HUDEP-2 (cell line): Measurements from ENCODE around the gene RPL27.
A peak's percentile ranks its signal among the peaks of the same experiment; 100 is the strongest.

Experiments used
- DNase-seq, 76 experiments: peaks; one replicate each; lab custom pipeline; 2025; ENCODE audit not compliant: unreplicated experiment in 76 of 76; lab: John Stamatoyannopoulos, UW

Gene RPL27

DNA sequence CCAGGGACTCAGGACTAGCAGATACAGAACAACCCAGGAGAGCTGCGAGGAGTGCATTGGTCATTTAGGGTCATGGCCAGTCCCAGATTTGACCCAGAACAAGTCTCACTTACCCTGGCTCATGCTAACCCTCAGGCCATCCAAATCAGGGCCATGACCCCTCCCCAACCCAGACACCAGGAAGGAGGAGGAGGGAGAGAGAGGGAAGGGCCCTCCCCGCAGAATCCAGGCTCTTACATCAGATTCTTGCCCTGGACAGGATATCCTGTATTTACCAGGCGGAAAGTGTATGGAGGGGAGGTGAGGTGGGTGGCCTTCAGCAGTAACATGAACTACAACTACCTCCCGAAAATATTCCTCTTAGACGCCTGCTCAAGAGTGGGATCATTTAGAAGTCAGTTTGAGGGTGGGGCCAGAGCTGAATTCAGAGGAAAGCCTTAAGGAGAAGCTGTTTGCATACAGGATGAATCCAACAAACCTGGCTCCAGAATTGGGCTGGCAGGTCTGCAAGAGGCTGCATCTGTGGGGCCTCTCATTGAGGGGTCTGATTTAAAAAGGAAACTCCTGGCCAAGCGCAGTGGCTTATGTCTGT is 21.9 kb downstream of the RPL27 start:
- DNase-seq, result no peak

- peak in 75 of 76 experiments; percentile 15 to 97 (median 80) for DNase-seq
Measured at GRCh38 chr17:43020789-43021740, 22.8 kb downstream of the RPL27 start.

DNA sequence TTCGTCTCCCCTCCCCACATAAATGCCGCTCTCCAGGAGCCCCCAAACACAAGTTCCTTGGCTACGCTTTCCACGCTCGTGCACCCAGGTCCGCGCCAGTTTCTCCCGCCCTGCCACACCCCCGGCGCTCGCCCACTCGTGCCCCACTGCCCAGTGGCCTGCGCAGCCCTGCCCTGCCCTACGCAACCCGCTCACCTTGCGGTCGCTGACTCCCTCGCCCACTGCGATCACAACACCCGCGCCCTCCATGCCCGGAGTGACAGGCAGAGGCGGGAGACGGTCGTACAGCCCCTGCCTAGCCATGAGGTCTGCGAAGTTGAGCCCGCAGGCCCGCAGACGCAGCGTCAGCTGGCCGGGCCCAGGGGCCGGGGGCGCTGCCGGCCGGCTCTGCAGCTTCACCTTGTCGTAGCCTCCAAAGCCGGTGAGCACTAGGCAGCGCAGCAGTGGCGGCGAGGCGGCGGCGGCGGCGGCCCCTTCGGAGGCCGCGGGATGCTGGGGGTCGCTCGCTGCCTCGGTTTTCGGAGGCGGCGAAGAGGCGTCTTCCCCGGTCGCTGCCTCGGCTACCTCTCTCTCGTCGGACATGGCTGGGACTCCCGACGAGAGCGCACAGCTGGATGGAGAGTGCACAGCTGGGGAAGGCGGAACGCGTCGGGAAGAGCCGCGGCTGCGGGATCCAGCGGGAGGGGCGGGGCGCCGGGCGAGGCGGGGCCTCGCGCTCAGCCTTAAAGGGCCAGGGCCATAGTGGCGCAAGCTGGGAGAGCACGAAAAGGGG is 23.7 kb downstream of the RPL27 start, which contains the start of gene VAT1:
Gene VAT1 (minus strand): TSS at position 645 of the 772 bp plus-strand sequence. CDS start 63 bp downstream, at position 582.
- DNase-seq, result peak in 64 of 76 experiments; percentile 9 to 77 (median 52)

DNA sequence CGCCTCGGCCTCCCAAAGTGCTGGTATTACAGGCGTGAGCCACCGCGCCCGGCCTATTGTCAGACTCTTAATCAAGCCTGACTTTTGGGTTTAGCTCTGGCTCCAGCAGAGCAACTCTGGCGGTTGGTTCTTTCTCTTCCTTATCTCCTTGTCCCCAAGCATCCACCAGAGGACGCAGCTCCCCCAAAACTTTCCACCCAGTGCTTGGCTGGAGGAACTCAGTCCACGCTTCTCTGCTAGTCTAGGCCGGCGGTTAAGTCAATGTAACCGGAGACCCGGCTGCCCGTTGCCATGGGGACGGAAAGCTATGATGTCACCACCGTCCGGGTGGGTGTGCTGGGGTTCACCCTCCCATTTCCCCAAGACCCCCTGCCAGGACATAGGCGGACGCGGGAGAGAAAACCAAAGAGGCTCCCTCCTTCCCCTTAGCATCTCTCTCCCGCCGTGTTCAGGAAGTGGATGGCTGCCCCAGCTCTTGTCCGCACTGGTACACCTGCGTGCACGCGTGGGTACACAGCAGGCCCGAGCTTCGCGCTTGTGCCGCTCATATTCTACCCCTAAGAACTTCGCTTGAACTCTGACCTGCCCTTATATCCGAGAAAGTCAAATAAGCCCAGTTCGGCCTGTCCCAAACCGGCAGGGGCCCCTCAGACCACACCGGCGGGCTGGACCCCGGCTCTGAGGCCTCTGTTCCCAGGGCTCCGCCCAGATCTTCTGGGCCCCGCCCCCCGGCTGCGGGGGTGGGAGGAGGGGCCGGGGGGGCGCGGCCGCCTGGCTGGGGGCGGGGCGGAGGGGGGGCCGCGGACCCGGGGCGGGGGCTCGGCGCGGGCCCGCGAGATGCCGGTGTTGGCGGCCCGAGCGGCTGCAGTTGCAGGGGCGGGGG is 26.4 kb downstream of the RPL27 start, which contains the start of gene RND2:
Gene RND2 (plus strand): TSS at position 825 of the 883 bp plus-strand sequence. CDS start 117 bp downstream, outside the sequence.
- peak in 75 of 76 experiments; percentile 28 to 93 (median 77) for DNase-seq

DNA sequence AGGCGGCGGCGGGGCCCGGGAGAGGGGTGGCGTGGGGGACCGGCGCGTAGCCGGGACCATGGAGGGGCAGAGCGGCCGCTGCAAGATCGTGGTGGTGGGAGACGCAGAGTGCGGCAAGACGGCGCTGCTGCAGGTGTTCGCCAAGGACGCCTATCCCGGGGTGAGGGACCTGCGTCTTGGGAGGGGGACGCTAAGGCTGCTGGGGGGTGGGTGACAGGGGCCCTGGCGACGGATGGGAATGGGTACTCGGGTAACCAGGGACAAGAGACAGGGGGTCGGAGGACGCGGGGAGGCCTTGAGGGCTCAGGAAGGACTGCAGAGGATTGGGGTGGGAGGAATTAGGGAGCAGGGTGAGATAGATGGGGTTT is 27.1 kb downstream of the RPL27 start:
- no peak for DNase-seq

DNA sequence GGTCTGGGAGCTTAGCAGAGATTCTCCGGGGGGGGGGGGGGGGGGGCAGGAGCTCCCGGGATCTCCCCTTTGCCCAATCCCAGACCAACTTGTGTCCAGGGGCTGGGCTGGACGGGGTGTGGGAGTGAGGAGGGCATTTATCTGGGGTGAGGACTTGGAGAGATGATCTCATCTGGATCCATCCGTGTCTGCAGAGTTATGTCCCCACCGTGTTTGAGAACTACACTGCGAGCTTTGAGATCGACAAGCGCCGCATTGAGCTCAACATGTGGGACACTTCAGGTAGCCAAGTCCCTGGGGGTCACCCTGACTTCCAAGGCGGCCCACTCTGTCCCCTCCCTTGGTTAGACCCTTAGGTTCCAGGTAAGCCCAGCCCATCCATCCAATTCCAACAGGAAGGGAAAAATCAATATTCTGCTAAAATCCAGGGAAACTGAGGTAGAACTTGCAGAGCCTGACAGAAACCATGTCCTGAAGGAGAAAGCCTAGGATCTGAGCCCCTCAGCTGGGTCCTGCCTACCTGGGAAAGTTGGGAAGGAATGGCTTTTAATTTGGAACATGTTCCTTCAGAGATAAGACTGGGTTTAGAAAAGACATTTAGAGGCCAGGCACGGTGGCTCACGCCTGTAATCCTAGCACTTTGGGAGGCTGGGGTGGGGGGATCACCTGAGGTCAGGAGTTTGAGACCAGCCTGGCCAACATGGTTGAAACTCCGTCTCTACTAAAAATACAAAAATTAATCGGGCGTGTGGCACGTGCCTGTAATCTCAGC is 27.7 kb downstream of the RPL27 start:
- DNase-seq, result no peak

GRCh38 chr17:43026595-43026994 is 28.4 kb downstream of the RPL27 start:
- no peak for DNase-seq

DNA sequence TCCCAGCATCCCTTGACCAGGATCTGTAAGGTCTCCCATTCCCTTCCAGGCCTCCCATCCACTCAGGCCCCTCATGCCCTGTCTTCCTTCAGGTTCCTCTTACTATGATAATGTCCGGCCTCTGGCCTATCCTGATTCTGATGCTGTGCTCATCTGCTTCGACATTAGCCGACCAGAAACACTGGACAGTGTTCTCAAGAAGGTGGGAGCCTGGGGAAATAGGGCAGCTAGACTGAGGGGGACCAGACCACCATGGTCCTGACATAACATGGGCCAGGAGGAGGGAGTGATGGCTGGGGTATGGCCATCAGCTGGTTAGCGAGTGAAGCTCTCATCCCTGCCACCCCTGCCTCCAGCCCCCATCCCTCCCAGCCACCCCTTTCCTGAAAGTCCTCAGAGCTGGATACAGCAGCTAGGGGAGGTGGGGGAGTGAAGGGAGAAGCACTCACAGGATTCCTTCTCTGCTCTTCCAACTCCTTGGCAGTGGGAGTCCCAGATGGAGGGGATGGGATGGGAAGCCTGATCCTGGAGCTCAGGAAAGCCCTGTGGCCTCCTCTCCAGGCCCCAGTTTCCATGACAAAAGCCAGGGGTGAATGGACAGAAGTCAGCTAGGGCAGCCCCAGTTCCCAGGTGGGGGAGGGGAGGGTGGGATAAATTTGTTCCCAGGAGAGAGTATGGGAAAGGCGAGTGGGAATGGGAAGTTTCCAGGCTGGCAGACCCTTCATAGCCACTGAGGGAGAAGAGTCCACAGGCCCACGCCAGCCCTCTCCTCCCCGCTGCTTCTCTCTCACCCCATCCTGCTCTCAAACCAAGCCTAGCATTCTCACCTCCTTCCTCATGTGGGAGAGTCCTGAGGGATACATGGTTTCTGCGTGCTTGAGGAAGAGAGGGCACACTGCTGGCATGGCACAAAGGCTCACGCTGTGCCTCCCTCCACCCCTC is 29.1 kb downstream of the RPL27 start:
- DNase-seq, result no peak

DNA sequence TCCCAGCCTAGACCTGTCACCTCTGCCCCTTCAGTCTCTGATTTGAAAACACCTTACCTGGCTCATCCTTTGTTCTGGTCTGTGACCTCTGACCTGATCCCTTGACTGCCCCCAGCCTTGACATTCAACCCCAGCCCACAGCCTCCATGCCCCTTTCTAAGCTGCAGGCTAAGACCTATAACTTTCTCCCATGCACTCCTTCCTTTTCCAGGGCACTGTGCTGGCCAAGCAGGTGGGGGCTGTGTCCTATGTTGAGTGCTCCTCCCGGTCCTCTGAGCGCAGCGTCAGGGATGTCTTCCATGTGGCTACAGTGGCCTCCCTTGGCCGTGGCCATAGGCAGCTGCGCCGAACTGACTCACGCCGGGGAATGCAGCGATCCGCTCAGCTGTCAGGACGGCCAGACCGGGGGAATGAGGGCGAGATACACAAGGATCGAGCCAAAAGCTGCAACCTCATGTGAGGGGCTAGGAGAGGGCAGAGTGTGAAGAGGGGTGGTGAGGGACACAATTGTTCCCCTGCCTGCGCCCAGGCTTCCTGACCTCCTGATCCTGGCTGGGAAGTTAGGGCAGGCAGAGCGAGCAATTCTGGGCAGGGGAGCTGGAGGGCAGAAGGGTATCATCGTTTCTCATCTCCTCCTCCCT is 30.1 kb downstream of the RPL27 start:
- DNase-seq, result no peak

DNA sequence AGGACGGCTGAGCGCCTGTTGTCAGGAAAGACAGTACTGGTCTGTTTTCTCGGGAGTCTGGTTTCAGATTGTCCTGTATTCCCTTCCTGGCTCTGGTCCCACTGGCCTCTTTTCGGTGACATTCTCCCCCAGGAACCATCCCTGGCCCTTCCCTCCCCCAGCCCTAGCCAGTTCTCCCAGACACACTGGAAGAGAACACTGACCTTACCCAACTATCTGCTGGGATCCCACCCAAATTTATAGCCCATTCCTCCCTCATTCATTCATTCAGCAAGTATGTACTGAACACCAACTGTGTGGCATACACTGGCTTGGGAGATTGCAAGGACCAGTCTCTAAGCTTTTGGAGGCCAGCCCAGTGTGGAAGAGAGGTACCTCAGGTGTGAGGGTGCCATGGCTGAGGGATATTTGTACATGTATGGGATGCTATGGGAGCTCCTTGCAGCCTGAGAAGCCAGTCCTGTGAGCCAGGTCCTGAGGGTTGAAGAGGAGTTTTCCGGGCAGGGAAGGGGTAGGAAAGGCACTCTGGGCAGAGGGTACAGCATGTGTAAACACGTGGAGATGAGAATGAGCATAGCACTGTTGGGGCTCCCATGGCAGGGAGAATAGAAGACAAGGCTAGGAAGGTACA is 32.0 kb downstream of the RPL27 start:
- DNase-seq, result no peak

DNA sequence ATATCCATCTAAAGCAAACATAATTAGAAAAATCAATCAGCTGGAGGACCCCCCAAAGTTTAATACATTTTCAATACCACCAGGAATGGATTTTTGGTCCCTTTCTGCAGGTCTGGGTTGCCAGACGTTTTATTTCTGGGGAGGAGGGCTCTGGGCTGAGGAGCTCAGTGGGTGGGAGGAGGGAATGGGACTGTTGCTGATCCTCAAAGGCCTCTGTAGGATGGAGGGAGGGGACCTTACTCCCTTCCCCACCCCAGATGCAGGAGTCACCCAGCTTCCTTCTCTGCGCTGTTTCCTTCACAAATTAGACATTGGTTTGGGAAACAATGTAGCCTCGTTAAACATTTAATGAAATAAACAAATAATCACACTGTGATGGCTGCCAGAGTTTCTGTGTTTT is 33.4 kb downstream of the RPL27 start:
- DNase-seq, result no peak

DNA sequence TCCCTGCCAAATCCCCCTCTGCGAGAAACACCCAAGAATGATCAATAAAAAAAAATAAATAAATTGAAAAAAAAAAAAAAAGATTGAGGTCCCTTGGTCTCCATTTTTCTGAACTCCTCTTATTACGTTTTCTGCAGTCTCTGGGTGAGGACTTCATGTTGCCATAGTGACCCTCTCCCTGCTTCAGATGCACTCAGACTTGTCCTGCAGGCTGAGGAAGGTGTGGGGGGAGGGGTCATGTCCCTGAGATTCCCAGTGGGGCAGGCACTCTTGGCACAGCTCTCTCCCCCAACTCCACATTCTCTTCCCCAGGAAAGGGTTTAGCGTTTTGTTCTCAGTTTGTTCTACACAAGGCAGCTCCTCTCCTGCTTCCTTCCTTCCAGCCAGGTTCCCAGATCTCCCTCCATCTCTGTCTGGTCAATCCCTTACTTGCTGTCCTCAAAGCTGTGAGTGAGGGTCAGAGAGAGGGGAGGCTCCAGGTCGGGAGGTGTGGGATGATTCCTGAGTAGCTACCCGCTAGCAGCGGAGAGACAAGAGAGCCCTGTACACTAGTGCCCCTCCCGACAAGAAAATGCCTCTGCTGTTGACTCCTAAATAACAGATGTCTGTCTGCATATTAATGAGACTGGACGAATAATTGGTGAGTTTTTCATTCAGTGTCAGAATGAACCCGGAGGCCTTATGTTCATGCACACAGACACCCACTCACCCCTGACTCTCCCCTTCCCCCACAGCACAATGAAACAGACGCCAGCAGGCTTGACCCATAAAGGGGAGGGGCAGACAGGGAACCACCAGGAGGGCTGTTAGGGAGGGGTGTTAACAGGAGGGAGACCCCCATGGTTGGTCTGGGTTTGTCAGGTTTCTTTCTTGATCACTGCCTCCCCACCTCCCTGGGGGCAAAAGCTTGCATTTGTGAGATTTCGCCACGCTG is 36.0 kb downstream of the RPL27 start:
- no peak for DNase-seq

DNA sequence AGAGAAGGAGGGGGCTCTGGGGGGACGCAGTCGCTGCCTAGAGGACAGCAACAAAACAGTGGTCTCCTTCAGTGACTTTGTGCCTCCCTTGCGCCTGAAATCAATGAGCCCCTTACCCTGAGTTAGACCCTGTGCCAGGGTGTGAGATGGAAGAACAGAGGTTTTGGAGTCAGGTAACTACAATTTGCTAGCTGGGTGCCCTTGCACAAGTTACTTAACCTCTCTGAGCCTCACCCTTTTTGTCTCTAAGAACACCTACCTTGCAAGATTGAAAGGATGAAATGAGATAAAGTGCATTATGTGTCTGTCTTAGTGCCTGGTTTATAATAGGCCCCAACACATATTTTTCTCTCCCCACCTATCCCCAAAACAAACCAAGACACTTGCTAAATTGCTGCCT is 36.7 kb downstream of the RPL27 start:
- DNase-seq, result no peak

DNA sequence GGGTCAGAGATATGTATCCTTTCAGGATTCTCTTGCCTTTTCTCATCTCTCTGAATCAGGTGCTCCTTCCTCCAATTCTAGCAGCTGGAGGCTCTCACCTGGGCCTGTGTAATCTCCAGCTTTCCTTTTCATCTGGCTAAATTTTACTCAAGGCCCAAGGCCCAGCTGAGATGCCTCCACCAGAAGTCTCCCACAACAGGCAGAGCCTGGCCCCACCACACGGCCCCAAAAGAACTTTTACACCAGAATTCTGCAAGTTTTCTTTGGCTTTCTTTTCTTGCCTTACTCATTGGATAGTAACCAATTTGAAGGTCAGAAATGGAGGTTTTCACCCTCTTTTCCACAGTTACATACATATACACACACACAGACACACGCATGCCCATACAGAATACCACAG is 41.4 kb downstream of the RPL27 start:
- DNase-seq, result no peak

DNA sequence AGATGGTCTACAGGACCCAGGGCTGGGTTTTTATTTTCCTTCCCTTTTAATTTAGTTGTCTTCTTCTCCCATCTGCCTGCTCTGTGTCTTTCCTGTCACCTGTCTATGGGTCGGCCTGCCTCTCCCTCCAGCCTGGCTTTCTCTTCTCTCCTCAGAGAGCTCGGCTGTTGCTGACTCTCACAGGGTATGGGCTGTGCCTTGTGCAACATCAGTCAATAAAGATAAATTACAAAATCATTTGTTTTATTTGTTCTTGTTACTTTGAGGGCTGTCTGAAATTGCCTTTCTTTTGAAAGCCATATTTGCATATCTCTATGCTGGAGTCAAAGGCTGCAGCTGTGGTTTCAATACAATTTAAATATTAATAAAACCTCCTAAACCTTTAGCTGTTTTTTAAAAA is 42.4 kb downstream of the RPL27 start:
- DNase-seq, result no peak

DNA sequence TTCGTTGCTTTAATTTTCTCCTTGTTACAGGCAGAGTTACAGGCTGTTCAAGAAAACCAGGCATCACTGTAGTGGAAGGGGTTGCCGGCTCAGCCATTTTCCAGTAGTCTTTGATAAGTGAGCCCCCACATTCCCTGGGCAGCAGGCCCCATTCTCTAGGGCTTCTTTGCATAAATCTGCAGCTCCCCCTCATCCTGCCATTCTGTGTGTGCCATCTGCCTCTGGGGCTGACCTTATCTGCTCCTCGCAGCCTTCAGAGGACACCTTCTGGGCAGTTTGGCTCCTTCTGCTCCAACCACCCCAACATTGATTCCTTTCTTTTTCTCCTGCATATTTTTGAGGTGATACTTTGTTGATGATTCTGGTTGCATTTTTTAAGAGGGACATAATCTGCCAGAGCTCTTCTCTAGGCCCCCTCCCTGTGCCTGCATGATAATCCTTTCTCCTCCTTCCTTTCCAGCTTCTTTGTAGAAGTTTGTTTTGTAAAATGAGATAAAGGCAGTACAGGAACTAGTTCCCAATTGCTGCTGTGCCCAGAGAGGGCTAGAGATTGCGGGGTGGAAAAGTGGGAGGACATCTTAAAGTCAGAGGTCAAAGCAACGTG is 43.9 kb downstream of the RPL27 start:
- peak in 32 of 76 experiments; percentile 3 to 50 (median 20) for DNase-seq
